Body of pancreas (tissue), 4 donors: ENCODE results near the gene LYPD3.

Experiments used
- POLR2A ChIP-seq, 3 donors: fragments of 450-650 bp; IDR thresholded peaks; one replicate each; pipeline ENCODE4 v1.6.1; 2016; ENCODE audit warnings: antibody characterized with exemption in 3 of 3, mild to moderate bottlenecking in 2 of 3
- TF ChIP-seq, protein P1 (sequence below), 7 experiments: fragments of 450-650 bp in 4 of 7; fragments of 200-600 bp in 3 of 7; sonication (generic) in 3 of 7; IDR thresholded peaks; one replicate each; pipeline ENCODE4 v1.5.1; 2016 to 2019; ENCODE audit warnings: antibody characterized with exemption in 7 of 7

DNA sequence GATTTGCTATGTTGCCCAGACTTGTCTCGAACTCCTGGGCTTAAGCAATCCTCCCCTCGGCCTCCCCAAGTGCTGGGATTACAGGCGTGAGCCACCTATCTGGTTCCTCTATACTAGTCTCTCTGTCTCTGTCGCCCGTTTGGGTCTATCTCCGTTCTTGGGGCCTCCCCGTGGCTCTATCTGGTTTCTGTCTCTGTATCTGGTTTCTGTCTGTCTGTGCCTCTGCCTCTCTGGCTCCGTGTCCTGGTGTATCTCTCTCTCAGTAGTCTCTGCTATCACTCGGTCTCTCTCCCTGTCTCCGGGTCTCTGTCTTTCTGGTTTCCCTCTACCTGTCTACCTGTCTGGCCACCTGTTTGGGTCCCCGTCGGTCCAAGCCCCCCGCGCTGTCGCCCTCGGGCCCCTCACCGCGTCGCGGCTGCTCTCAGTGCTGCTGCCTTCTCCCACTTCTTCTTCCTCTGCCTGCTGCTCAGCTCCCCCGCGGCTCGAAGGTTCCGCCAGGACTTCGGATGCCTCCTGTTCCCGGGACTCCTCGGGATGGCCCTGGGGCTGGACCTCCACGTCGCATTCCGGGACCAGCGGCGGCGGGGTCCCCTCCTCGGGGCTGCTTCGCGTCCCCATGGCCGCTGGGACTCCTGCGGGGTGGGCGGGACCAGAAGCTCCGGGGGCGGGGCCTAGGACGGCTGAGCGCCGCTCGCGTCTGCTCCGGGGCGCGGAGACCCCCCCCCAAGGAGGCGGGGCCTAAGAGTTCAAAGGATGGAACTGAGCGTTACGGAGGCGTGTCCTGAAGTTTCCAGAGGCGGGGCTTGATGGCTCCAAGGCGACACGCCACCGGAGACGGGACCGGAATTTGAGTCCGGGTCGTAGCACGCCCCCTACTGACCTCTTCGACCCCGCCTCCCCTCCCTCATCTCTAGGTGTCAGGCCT, 38.4 kb upstream of the LYPD3 start:
- TF ChIP-seq, protein P1, sequence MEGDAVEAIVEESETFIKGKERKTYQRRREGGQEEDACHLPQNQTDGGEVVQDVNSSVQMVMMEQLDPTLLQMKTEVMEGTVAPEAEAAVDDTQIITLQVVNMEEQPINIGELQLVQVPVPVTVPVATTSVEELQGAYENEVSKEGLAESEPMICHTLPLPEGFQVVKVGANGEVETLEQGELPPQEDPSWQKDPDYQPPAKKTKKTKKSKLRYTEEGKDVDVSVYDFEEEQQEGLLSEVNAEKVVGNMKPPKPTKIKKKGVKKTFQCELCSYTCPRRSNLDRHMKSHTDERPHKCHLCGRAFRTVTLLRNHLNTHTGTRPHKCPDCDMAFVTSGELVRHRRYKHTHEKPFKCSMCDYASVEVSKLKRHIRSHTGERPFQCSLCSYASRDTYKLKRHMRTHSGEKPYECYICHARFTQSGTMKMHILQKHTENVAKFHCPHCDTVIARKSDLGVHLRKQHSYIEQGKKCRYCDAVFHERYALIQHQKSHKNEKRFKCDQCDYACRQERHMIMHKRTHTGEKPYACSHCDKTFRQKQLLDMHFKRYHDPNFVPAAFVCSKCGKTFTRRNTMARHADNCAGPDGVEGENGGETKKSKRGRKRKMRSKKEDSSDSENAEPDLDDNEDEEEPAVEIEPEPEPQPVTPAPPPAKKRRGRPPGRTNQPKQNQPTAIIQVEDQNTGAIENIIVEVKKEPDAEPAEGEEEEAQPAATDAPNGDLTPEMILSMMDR (IDR thresholded peaks at IDR 0.05): peak in 2 of 7 experiments; percentile 5 to 10
- peak; percentile 36 to 72 (median 66) for TF ChIP-seq POLR2A (IDR thresholded peaks at IDR 0.05)
